ENCODE data around the gene TMEM150C.

DNA sequence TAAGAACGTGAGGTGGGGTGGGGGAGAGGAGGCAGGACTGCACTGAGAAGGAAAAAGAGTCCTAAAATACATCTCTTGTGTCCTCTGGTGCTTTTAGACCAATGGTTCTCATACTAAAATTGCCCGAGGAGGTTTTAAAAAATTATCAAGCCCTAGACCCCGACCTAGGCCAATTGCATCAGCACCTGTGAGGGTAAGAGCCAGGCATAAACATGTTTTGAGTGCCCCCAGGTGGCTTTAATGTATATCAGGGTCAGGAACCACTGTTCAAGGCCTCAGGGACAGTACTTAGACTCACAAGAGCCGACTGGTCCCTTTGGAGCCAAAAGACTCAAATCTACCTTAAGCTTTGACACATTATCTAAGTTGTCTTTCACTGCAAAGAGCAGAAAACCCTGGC is 37.5 kb upstream of the TMEM150C start:
- TF ChIP-seq, protein P1, sequence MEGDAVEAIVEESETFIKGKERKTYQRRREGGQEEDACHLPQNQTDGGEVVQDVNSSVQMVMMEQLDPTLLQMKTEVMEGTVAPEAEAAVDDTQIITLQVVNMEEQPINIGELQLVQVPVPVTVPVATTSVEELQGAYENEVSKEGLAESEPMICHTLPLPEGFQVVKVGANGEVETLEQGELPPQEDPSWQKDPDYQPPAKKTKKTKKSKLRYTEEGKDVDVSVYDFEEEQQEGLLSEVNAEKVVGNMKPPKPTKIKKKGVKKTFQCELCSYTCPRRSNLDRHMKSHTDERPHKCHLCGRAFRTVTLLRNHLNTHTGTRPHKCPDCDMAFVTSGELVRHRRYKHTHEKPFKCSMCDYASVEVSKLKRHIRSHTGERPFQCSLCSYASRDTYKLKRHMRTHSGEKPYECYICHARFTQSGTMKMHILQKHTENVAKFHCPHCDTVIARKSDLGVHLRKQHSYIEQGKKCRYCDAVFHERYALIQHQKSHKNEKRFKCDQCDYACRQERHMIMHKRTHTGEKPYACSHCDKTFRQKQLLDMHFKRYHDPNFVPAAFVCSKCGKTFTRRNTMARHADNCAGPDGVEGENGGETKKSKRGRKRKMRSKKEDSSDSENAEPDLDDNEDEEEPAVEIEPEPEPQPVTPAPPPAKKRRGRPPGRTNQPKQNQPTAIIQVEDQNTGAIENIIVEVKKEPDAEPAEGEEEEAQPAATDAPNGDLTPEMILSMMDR (IDR thresholded peaks at IDR 0.05; ENCODE audit: poor library complexity, severe bottlenecking): no peak
- TF ChIP-seq RAD21 (conservative IDR thresholded peaks at IDR 0.05) (no peak), EP300 (conservative IDR thresholded peaks at IDR 0.05; ENCODE audit: poor library complexity, severe bottlenecking) (no peak)

Measured in neural cell (in vitro differentiated cells).